Vagina (tissue), 2 donors: Measurements from ENCODE around the gene MRPL39. TPM values are rescaled to one million over a fixed set of nuclear protein-coding genes. Genes with fewer than 3 reads are reported as not detected.

Experiments used
- DNase-seq, 2 donors: peaks; one replicate each; pipeline ENCODE4 v3.0.0-alpha.2; 2017; ENCODE audit errors: extremely low spot score in 2 of 2
- H3K27ac ChIP-seq: fragments of 200-600 bp; sonication (generic); one replicate; pipeline ENCODE4 v1.5.1; 2019
- H3K27me3 ChIP-seq: fragments of 200-600 bp; sonication (generic); one replicate; pipeline ENCODE4 v1.5.1; 2019
- H3K36me3 ChIP-seq, 2 donors: fragments of 200-600 bp; sonication (generic); one replicate each; pipeline ENCODE4 v1.5.1; 2017 to 2019
- H3K4me1 ChIP-seq: fragments of 200-600 bp; sonication (generic); one replicate; pipeline ENCODE4 v1.5.1; 2019
- H3K4me3 ChIP-seq, 2 donors: fragments of 200-600 bp; sonication (generic); 1 replicate in 1 of 2; 2 replicates in 1 of 2; pipeline ENCODE4 v1.5.1; 2016 to 2019
- H3K9me3 ChIP-seq: fragments of 200-600 bp; sonication (generic); one replicate; pipeline ENCODE4 v1.5.1; 2019
- CTCF ChIP-seq, 3 experiments: fragments of 450-650 bp in 2 of 3; fragments of 200-600 bp in 1 of 3; sonication (generic) in 1 of 3; IDR thresholded peaks; one replicate each; pipeline ENCODE4 v1.5.1; 2017 to 2019; ENCODE audit warnings: antibody characterized with exemption in 3 of 3, mild to moderate bottlenecking in 2 of 3, moderate library complexity in 2 of 3
- POLR2A ChIP-seq, 2 donors: fragments of 450-650 bp; IDR thresholded peaks; one replicate each; pipeline ENCODE4 v1.6.1; 2017; ENCODE audit warnings: antibody characterized with exemption in 2 of 2, mild to moderate bottlenecking in 2 of 2, moderate library complexity in 2 of 2
- POLR2AphosphoS5 ChIP-seq, 2 donors: sonication (generic); formaldehyde crosslinking; IDR thresholded peaks; one replicate each; pipeline ENCODE4 v1.9.0; 2017; ENCODE audit warnings: antibody characterized with exemption in 2 of 2, mild to moderate bottlenecking in 2 of 2, low read depth in 1 of 2; ENCODE audit not compliant: insufficient read depth in 1 of 2
- intact Hi-C: fragments of 100-400 bp; cut with DNase I; formaldehyde crosslinking; loops from one replicate; pipeline ENCODE4 v1.15.1; 2023
- total RNA-seq: library from RNA; depleted of rRNA; stranded (reverse); fragments of >200 nt; gene quantifications from one replicate; pipeline ENCODE4 v1.2.3, GENCODE V29; 2016

The MRPL39 gene
- total RNA-seq, 1 donor from 2014 or later, result 8.8 TPM

GRCh38 chr21:25619198-25619597 is 11.9 kb upstream of the MRPL39 start:
- H3K4me3 ChIP-seq, result no peak overlapping the region
- H3K4me1 ChIP-seq, result no peaks in the 10 kb centered on the region
- DNase-seq, result no peak
- no peaks in the 10 kb centered on the region for H3K9me3 ChIP-seq
- H3K36me3 ChIP-seq, result no peaks in the 10 kb centered on the region
- TF ChIP-seq POLR2A (IDR thresholded peaks at IDR 0.05), result no peak
- TF ChIP-seq CTCF (IDR thresholded peaks at IDR 0.05), result no peak
- TF ChIP-seq POLR2AphosphoS5 (IDR thresholded peaks at IDR 0.05; ENCODE audit: insufficient read depth in 1 of 2, low read depth in 1 of 2), result no peak
- intact Hi-C loops, result no loop called here
- H3K27me3 ChIP-seq, result no peaks in the 10 kb centered on the region
- H3K27ac ChIP-seq, result no peak overlapping the region

- Histone ChIP-seq H3K9me3 (no peaks in the 10 kb centered on the region), H3K36me3 (no peaks in the 10 kb centered on the region), H3K4me1 (no peaks in the 10 kb centered on the region), H3K4me3 (no peak overlapping the region), H3K27me3 (no peaks in the 10 kb centered on the region), H3K27ac (no peak overlapping the region)
- no peak for DNase-seq
- intact Hi-C loops, result no loop called here
- no peak for TF ChIP-seq CTCF (IDR thresholded peaks at IDR 0.05)
- no peak for TF ChIP-seq POLR2A (IDR thresholded peaks at IDR 0.05)
- TF ChIP-seq POLR2AphosphoS5 (IDR thresholded peaks at IDR 0.05; ENCODE audit: insufficient read depth in 1 of 2, low read depth in 1 of 2), result peak in 1 of 2 donors; percentile 40
Observed at GRCh38 chr21:25615880-25616279, 8.6 kb upstream of the MRPL39 start.

DNA sequence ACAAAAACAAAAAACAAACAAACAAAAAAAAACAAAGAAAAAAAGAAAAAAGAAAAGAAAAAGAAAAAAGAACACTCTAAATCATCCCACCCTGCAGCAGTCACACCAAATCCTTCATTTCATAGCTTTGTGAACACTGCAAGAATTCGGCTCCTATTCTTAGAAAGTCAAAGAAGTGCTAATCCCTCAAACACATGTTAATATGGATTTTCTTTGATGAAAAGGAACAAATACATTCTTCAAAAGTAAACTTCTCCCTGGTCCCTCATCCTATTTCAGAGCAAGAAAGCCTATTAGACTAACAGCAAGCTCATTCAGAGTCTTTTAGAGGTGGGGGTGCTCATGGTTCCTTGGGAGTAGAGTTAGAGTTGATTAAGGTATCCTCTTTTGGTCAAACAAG is 7.2 kb upstream of the MRPL39 start:
- Histone ChIP-seq H3K36me3 (no peaks in the 10 kb centered on the region), H3K4me1 (no peaks in the 10 kb centered on the region), H3K27ac (no peak overlapping the region), H3K4me3 (no peak overlapping the region), H3K9me3 (no peaks in the 10 kb centered on the region), H3K27me3 (no peaks in the 10 kb centered on the region)
- intact Hi-C loops, result no loop called here
- no peak for DNase-seq
- TF ChIP-seq POLR2A (IDR thresholded peaks at IDR 0.05) (no peak), CTCF (IDR thresholded peaks at IDR 0.05) (no peak), POLR2AphosphoS5 (IDR thresholded peaks at IDR 0.05; ENCODE audit: insufficient read depth in 1 of 2, low read depth in 1 of 2) (no peak)

DNA sequence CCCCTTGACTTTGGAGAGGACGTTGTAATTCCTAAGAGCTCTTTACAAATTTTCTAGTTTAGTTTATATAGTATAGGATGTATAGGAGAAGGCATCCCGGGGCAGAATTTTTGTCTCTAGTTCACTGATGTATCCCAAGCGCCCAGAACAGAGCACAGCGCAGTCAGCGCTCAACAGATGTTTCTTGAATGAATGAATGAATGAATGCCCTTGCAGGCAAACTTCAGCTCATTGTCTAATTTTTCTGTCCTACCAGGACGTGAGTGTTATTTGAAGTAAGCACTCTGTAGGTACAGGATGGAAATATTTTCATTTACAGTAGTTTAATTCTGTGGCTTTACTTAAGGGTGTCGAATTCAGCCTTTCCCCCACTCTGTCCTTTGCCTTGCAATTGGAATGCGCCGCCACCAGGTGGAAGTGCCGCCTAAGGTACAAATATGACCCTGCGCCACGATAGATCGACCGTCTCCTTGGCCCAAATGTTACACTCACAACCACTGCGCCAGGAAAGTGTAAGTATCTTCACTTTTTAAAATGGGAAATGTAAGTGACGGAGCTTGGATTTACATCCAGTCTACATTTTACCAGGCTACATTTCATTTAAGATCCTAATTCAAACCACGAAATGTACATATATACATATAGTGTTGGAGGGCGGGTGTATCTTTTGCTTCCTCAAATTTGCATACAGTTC is 910 bp upstream of the MRPL39 start:
- Histone ChIP-seq H3K9me3 (no peaks in the 10 kb centered on the region), H3K4me3 (peak overlapping the region; percentile 57 to 95), H3K36me3 (peaks cover 0 to 5% of the 10 kb centered on the region in 2 donors), H3K27me3 (no peaks in the 10 kb centered on the region), H3K27ac (peak overlapping the region; percentile 87), H3K4me1 (peaks cover 29% of the 10 kb centered on the region)
- intact Hi-C loops, result loop anchor here (2.0 kb wide), 1 partner anchor 101 kb away; no protein-coding TSS in a partner anchor
- no peak for DNase-seq
- TF ChIP-seq POLR2AphosphoS5 (IDR thresholded peaks at IDR 0.05; ENCODE audit: insufficient read depth in 1 of 2, low read depth in 1 of 2) (peak in 1 of 2 donors; percentile 54), POLR2A (IDR thresholded peaks at IDR 0.05) (no peak), CTCF (IDR thresholded peaks at IDR 0.05) (peak; percentile 86 to 90 (median 89))

DNA sequence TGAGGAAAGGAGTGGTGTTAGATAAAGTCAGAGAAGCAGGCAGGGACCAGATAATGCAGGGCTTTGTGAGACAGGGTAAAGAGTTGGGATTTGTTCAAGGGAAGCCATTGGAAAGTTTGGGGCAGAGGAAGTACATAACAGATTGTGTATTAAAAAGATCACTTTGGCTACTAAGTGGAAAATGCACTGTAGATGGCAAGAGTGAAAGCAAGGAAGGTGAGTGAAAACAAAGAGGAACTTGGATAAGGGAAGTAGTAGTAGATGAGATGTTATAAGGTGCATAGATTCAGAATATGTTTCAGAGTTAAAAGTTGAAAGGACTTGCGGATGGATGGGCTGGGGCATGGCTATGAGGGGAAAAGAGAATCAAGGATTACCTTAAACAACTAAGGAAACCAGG is 17.4 kb downstream of the MRPL39 start:
- Histone ChIP-seq H3K27ac (no peak overlapping the region), H3K36me3 (peaks cover 0 to 43% of the 10 kb centered on the region in 2 donors), H3K27me3 (no peaks in the 10 kb centered on the region), H3K9me3 (no peaks in the 10 kb centered on the region), H3K4me3 (no peak overlapping the region), H3K4me1 (no peaks in the 10 kb centered on the region)
- TF ChIP-seq POLR2AphosphoS5 (IDR thresholded peaks at IDR 0.05; ENCODE audit: insufficient read depth in 1 of 2, low read depth in 1 of 2) (no peak), CTCF (IDR thresholded peaks at IDR 0.05) (no peak), POLR2A (IDR thresholded peaks at IDR 0.05) (no peak)
- DNase-seq, result no peak
- intact Hi-C loops, result no loop called here
